Right lobe of liver (tissue), 6 donors: Measurements from ENCODE around the gene TMEM39B. TPM values are rescaled to one million over a fixed set of nuclear protein-coding genes. Genes with fewer than 3 reads are reported as not detected.
"Not testable (repeated sequence)": the region's sequence is repeated elsewhere in the genome, so short reads cannot be mapped to it uniquely, and the experiment has no call there.

Experiments used
- ATAC-seq, 4 donors: fragments of 200-7000 bp; cut with Tn5 transposase; one replicate each; pipeline ENCODE4 v1.9.1; 2020; ENCODE audit warnings: mild to moderate bottlenecking in 4 of 4, moderate library complexity in 4 of 4
- DNase-seq, 3 donors: peaks; one replicate each; pipeline ENCODE4 v3.0.0-alpha.2; 2020
- H3K27ac ChIP-seq, 3 donors: fragments of 200-600 bp; one replicate each; pipeline ENCODE4 v1.8.0; 2022
- H3K27me3 ChIP-seq, 2 donors: fragments of 200-600 bp; one replicate each; pipeline ENCODE4 v1.8.0; 2022
- H3K36me3 ChIP-seq, 4 donors: fragments of 200-600 bp; sonication (generic) in 1 of 4; one replicate each; pipeline versions ENCODE4 v1.5.1 to v1.8.0; 2017 to 2022; ENCODE audit warnings: control low read depth in 1 of 4
- H3K4me1 ChIP-seq, 4 donors: fragments of 200-600 bp; sonication (generic) in 1 of 4; one replicate each; pipeline versions ENCODE4 v1.5.1 to v1.8.0; 2017 to 2022; ENCODE audit warnings: control low read depth in 1 of 4
- H3K4me3 ChIP-seq, 3 donors: fragments of 200-600 bp; one replicate each; pipeline ENCODE4 v1.8.0; 2022
- H3K9me3 ChIP-seq, 4 donors: fragments of 200-600 bp; sonication (generic) in 1 of 4; one replicate each; pipeline versions ENCODE4 v1.5.1 to v1.8.0; 2017 to 2022; ENCODE audit warnings: control low read depth in 1 of 4
- CTCF ChIP-seq, 4 donors: fragments of 200-600 bp in 3 of 4; fragments of 450-650 bp in 1 of 4; IDR thresholded peaks; one replicate each; pipeline versions ENCODE4 v1.5.1 to v1.8.0; 2016 to 2022; ENCODE audit warnings: antibody characterized with exemption in 4 of 4, mild to moderate bottlenecking in 2 of 4
- POLR2A ChIP-seq: fragments of 450-650 bp; IDR thresholded peaks from one replicate; pipeline ENCODE4 v1.6.1; 2017; ENCODE audit warnings: antibody characterized with exemption, mild to moderate bottlenecking
- WGBS: methylation state at CpG from one replicate; pipeline ENCODE4 v1.1.6; 2018; ENCODE audit warnings: low coverage, low lambda C conversion rate; ENCODE audit not compliant: insufficient coverage; ENCODE audit errors: missing lambda C conversion rate; 5-methylcytosine and 5-hydroxymethylcytosine counted together
- intact Hi-C, 2 donors: fragments of 100-400 bp; cut with DNase I; formaldehyde crosslinking; loops; one replicate each; pipeline versions ENCODE4 v1.11.2 to v1.14.1; 2022
- total RNA-seq, 6 experiments: library from RNA; depleted of rRNA in 2 of 6; stranded (reverse); fragments of >200 nt in 2 of 6; fragmentation: NEBNext Ultra II Directional in 3 of 6; extraction: Animal tissue kit (Norgen Biotek cat#: 25700) in 3 of 6; gene quantifications; one replicate each; pipeline versions ENCODE4 v1.1.0 to v1.2.4, GENCODE V29; 2016 to 2023
- donor health status: DM: no; HTN: yes; CAD: no.
- donor health status: DM: no; HTN: no; CAD: no.
- donor health status: DM: no; HTN: no; CAD: no.
- donor health status: DM: no; HTN: yes; CAD: no.
- donor health status: DM: no; HTN: yes; CAD: no.

Gene TMEM39B
- total RNA-seq, 6 experiments from 2014 or later: 4.0 to 10.3 (median 6.3) TPM

DNA sequence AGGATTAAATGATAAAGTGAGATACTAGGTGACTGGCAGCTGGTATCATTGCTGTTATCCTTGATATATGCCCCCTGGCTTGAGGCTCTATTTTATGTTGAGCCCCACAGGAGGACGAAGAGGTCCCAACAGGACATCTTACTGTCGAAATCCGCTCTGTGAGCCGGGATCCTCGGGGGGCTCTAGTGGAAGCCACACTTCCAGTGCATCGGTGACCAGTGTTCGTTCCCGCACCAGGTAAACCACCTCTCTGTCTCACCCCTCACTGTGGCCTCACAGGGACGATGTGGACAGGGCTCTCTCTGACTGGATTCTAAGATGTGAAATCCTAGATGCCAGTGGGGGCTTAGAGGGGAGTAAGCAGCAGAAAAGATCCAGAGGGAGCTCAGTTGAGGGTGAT is 2.1 kb downstream of the TMEM39B start:
- intact Hi-C loops: no loop called here
- WGBS: 89% methylated on average over 3 of the region's 9 CpGs
- DNase-seq: no peak

GRCh38 chr1:32077451-32077850 is 4.7 kb downstream of the TMEM39B start:
- WGBS: 83% methylated on average over 3 of the region's 3 CpGs
- ATAC-seq: no peak
- Histone ChIP-seq H3K36me3 (peaks cover 0 to 25% (median 9%) of the 10 kb centered on the region in 4 donors), H3K27ac (no peak overlapping the region), H3K4me3 (no peak overlapping the region), H3K9me3 (no peaks in the 10 kb centered on the region), H3K4me1 (no peaks in the 10 kb centered on the region), H3K27me3 (no peaks in the 10 kb centered on the region)
- DNase-seq: no peak
- intact Hi-C loops: no loop called here
- TF ChIP-seq CTCF (IDR thresholded peaks at IDR 0.05): no peak
- no peak for TF ChIP-seq POLR2A

More for the DNA sequence above, 2.1 kb downstream of the TMEM39B start:
- peaks cover 0 to 6% (median 0%) of the 10 kb centered on the region in 4 donors for H3K4me1 ChIP-seq
- no peaks in the 10 kb centered on the region for H3K27me3 ChIP-seq
- H3K4me3 ChIP-seq: no peak overlapping the region
- H3K27ac ChIP-seq: no peak overlapping the region
- no peak for TF ChIP-seq POLR2A
- no peak for TF ChIP-seq CTCF (IDR thresholded peaks at IDR 0.05)
- peaks cover 0 to 25% (median 8%) of the 10 kb centered on the region in 4 donors for H3K36me3 ChIP-seq
- ATAC-seq: no peak
- H3K9me3 ChIP-seq: no peaks in the 10 kb centered on the region

- intact Hi-C loops: no loop called here
- Histone ChIP-seq H3K4me1 (no peaks in the 10 kb centered on the region), H3K27ac (no peak overlapping the region), H3K4me3 (no peak overlapping the region), H3K27me3 (no peaks in the 10 kb centered on the region), H3K36me3 (peaks cover 0 to 20% (median 5%) of the 10 kb centered on the region in 4 donors), H3K9me3 (no peaks in the 10 kb centered on the region)
- ATAC-seq (no peak), DNase-seq (no peak)
- 50% methylated on average over 1 of the region's 1 CpG for WGBS
- no peak for TF ChIP-seq POLR2A
- no peak for TF ChIP-seq CTCF (IDR thresholded peaks at IDR 0.05)
Observed at GRCh38 chr1:32082022-32082421, 9.3 kb downstream of the TMEM39B start.

GRCh38 chr1:32086381-32086780 is 13.6 kb downstream of the TMEM39B start:
- H3K27ac ChIP-seq, H3K36me3 ChIP-seq, H3K9me3 ChIP-seq, intact Hi-C loops, DNase-seq, H3K27me3 ChIP-seq, H3K4me3 ChIP-seq, H3K4me1 ChIP-seq, ATAC-seq: not testable (repeated sequence)
- 100% methylated on average over 2 of the region's 2 CpGs for WGBS

GRCh38 chr1:32091176-32091575 is 18.4 kb downstream of the TMEM39B start:
- intact Hi-C loops: no loop called here
- peaks cover 0 to 13% (median 5%) of the 10 kb centered on the region in 4 donors for H3K36me3 ChIP-seq
- no peak for ATAC-seq
- no peak overlapping the region for H3K4me3 ChIP-seq
- DNase-seq: no peak
- H3K9me3 ChIP-seq: no peaks in the 10 kb centered on the region
- H3K27me3 ChIP-seq: no peaks in the 10 kb centered on the region
- H3K27ac ChIP-seq: no peak overlapping the region
- 96% methylated on average over 5 of the region's 8 CpGs for WGBS
- peaks cover 0 to 24% (median 10%) of the 10 kb centered on the region in 4 donors for H3K4me1 ChIP-seq
- TF ChIP-seq POLR2A (no peak), CTCF (IDR thresholded peaks at IDR 0.05) (no peak)
